ENCODE measurements around the gene OSBPL1A.

DNA sequence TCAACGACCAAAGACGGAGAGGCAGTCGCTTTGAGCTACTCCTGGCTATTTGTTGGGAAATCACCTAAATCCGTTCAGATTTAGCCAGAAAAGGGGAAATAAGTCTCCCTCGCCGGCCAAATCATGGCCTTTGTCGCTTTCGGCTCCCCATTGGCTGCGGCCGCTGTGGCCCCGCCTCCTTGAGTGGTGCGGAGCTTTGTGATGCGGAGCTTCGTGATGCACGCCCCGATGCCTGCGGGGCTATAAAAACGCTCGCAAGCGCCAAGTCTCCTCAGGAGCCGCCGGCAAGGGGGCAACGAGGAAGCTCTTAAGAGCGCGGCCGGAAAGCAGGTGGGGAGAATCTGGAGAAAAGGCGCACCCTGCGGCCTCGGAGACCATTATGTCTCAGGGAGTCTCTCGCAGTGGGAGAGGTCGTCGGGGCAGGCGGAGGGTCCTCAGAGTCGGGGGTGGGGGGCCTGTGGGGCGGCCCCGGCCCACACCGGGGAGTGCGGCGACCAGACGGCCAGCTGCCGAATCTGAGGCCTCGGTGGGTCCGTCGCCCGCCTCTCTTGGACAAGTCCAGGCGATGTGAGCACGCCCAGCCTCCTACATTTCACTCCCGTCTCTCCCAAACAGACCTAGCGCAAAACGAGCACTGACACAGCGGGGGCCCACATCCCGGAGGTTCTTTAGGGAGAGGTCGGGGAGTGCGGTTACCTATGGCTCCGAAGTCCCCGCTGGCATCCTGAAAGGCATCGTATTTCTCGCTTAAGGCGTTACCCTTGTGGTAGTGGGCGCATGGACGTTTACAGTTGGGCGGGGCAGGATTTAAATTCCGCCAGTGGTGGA is 258.6 kb downstream of the OSBPL1A start, which contains the start of gene CABYR:
- TF ChIP-seq CTCF (IDR thresholded peaks at IDR 0.05) (no peak), POLR2A (IDR thresholded peaks at IDR 0.05) (peak in 1 of 2 donors; percentile 44)

Data from heart left ventricle (tissue), 13 donors.